ENCODE measurements around the gene USP22. TPM values are rescaled to one million over a fixed set of nuclear protein-coding genes. Genes with fewer than 3 reads are reported as not detected.

Gene USP22
- total RNA-seq, 1 donor from 2014 or later, result 420 TPM

- Mint-ChIP-seq H3K27ac (ENCODE audit: unreplicated experiment) (no peak overlapping the region), H3K4me3 (ENCODE audit: unreplicated experiment) (no peak overlapping the region), H3K9me3 (ENCODE audit: unreplicated experiment) (peaks cover 9% of the 10 kb centered on the region), H3K4me1 (ENCODE audit: low read depth, unreplicated experiment) (peaks cover 11% of the 10 kb centered on the region), H3K27me3 (ENCODE audit: unreplicated experiment) (peaks cover 2% of the 10 kb centered on the region), H3K36me3 (ENCODE audit: unreplicated experiment) (peaks cover 14% of the 10 kb centered on the region)
- DNase-seq, result no peak
- TF ChIP-seq CTCF (IDR thresholded peaks at IDR 0.05; ENCODE audit: partially characterized antibody, unreplicated experiment), result no peak
Measured at GRCh38 chr17:20975566-20975965, 67.2 kb downstream of the USP22 start.

- Mint-ChIP-seq H3K9me3 (ENCODE audit: unreplicated experiment) (peaks cover 8% of the 10 kb centered on the region), H3K4me3 (ENCODE audit: unreplicated experiment) (no peak overlapping the region), H3K27me3 (ENCODE audit: unreplicated experiment) (peaks cover 3% of the 10 kb centered on the region), H3K36me3 (ENCODE audit: unreplicated experiment) (peaks cover 5% of the 10 kb centered on the region), H3K27ac (ENCODE audit: unreplicated experiment) (no peak overlapping the region), H3K4me1 (ENCODE audit: low read depth, unreplicated experiment) (peaks cover 19% of the 10 kb centered on the region)
- TF ChIP-seq CTCF (IDR thresholded peaks at IDR 0.05; ENCODE audit: partially characterized antibody, unreplicated experiment), result no peak
- no peak for DNase-seq
Measured at GRCh38 chr17:20970329-20970728, 72.5 kb downstream of the USP22 start.

DNA sequence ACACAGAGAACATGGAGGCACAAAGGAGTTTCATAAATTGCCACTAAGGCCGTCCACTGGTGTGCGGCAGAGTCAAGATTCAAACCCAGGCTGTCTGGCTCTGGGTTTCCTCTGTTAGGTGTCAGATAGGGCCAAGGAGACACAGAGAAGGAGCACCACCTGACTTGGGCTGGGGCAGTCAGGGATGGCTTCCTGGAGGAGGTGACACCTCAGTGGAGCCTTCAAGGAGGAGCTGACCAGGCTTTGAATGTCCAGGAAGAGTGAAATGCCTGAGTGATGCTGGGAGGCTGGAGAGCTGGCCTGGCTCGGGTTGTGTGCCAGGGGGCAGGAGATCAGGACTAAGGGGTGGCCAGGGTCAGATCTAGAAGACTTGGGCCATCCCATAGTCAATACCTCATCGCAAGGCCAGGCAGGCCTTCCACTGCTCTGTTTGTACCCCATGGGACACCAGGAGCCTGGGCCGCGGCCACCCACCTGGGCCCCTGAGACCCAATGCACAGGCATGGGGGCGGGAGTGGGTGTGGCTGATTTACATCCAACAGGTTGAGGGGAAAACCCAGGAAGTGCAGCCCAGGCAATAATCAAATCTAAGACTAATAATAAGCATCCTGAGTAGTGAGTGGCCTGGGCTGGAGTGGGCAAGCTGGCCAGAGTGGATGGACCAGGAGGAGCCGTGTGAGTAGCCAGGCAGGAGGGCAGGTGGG, 73.7 kb downstream of the USP22 start:
- H3K27me3 Mint-ChIP-seq (ENCODE audit: unreplicated experiment), result peaks cover 3% of the 10 kb centered on the region
- peak overlapping the region; percentile 22 for H3K4me3 Mint-ChIP-seq (ENCODE audit: unreplicated experiment)
- H3K27ac Mint-ChIP-seq (ENCODE audit: unreplicated experiment), result no peak overlapping the region
- peaks cover 8% of the 10 kb centered on the region for H3K9me3 Mint-ChIP-seq (ENCODE audit: unreplicated experiment)
- no peak for DNase-seq
- H3K36me3 Mint-ChIP-seq (ENCODE audit: unreplicated experiment), result peaks cover 5% of the 10 kb centered on the region
- TF ChIP-seq CTCF (IDR thresholded peaks at IDR 0.05; ENCODE audit: partially characterized antibody, unreplicated experiment), result no peak
- peaks cover 18% of the 10 kb centered on the region for H3K4me1 Mint-ChIP-seq (ENCODE audit: low read depth, unreplicated experiment)

DNA sequence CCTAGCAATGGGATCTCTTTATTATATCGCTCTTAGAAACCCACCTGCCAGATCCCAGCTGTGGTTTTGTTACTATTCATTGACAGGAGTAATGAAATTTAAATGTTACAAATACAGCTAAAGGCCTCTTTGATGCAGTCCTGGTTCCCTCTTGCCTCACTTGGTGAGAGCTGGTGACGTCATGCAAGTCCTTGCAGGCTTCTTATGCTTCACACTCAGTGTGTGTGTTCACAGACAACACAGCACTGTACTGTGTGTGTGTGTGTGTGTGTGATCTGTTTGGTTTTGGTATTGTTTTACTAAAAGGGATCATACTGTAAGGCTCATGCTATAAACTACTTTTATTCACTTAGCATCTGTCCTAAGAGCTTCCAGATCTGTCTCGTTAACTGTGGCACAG, 75.0 kb downstream of the USP22 start:
- no peak for DNase-seq
- Mint-ChIP-seq H3K27me3 (ENCODE audit: unreplicated experiment) (peaks cover 3% of the 10 kb centered on the region), H3K36me3 (ENCODE audit: unreplicated experiment) (no peaks in the 10 kb centered on the region), H3K4me1 (ENCODE audit: low read depth, unreplicated experiment) (peaks cover 22% of the 10 kb centered on the region), H3K9me3 (ENCODE audit: unreplicated experiment) (peaks cover 8% of the 10 kb centered on the region), H3K27ac (ENCODE audit: unreplicated experiment) (peak overlapping the region; percentile 13), H3K4me3 (ENCODE audit: unreplicated experiment) (no peak overlapping the region)
- TF ChIP-seq CTCF (IDR thresholded peaks at IDR 0.05; ENCODE audit: partially characterized antibody, unreplicated experiment), result no peak

DNA sequence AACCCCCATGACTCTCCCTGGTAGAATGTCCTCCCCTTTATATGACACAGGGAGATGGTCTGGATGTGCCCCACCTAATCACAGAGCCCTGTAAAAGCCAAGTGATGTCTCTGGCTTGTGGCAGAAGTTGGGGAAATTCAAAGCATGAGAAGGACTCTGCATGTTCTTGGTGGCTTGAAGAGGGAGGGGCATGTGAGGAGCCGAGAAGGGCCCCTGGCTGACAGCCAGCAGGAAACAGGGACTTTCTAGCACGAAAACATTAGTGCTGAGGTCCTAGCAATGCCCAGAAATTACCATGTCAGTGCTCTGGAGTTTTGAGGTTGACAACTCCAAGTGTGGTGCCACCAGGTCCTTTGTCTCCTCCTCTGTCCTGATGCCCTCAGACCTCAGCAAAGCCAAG, 75.9 kb downstream of the USP22 start:
- no peak for TF ChIP-seq CTCF (IDR thresholded peaks at IDR 0.05; ENCODE audit: partially characterized antibody, unreplicated experiment)
- H3K4me3 Mint-ChIP-seq (ENCODE audit: unreplicated experiment), result no peak overlapping the region

More for the DNA sequence above, 75.9 kb downstream of the USP22 start:
- Mint-ChIP-seq H3K4me1 (ENCODE audit: low read depth, unreplicated experiment) (peaks cover 25% of the 10 kb centered on the region), H3K36me3 (ENCODE audit: unreplicated experiment) (no peaks in the 10 kb centered on the region), H3K27ac (ENCODE audit: unreplicated experiment) (no peak overlapping the region), H3K9me3 (ENCODE audit: unreplicated experiment) (peaks cover 8% of the 10 kb centered on the region), H3K27me3 (ENCODE audit: unreplicated experiment) (peaks cover 3% of the 10 kb centered on the region)
- DNase-seq, result no peak
